HG03108 (cell line): ENCODE data around the gene ASB8.
A peak's percentile ranks its signal among the peaks of the same experiment; 100 is the strongest.

Source experiments
- ATAC-seq: cut with Tn5 transposase; IDR thresholded peaks from one replicate; pipeline ENCODE4 v1.9.1; 2021; ENCODE audit warnings: moderate library complexity; ENCODE audit not compliant: unreplicated experiment

ASB8 gene

DNA sequence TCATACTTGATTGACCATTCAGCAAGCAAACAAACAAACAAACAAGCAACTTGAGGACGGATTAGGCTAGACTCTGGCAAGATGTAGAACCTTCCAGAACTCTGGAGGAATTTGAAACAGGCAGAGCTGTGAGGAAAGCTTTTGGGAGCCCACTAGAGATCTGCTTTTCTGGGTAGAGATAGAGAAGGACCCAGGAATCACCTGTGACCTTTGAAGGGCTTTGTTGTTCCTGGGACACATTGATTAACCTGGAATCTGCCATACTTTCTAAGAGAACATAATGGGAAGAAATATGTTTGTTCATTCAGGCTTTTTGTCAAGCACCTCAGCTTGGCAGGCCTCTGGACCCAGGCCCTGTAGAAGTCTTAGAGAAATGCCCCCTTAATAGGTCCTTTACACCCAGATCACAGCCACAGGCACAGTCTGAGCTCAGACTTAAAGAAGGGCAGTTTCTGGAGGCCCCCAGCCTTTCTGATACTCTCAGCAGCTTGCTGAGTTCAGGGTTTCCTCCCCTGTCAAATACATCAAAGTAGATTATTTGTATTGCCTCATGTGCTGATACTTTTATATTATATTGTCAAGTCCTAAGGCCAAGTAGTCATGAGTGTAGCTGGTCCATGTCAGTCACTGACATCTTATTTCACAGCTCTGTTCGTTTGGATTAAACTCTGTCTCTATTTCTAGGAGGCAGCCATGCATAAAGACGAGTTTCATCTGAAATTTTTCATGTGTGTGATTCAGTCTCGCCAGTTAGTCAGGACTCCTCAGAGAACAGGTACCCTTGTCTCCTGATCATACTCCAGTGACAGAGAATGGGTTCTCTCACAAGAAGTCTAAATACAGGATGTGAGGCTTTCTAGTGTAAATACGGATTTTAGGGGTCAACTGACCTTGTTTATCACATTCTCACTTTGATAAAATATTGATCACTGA is 50.4 kb downstream of the ASB8 start:
- ATAC-seq, result no peak

DNA sequence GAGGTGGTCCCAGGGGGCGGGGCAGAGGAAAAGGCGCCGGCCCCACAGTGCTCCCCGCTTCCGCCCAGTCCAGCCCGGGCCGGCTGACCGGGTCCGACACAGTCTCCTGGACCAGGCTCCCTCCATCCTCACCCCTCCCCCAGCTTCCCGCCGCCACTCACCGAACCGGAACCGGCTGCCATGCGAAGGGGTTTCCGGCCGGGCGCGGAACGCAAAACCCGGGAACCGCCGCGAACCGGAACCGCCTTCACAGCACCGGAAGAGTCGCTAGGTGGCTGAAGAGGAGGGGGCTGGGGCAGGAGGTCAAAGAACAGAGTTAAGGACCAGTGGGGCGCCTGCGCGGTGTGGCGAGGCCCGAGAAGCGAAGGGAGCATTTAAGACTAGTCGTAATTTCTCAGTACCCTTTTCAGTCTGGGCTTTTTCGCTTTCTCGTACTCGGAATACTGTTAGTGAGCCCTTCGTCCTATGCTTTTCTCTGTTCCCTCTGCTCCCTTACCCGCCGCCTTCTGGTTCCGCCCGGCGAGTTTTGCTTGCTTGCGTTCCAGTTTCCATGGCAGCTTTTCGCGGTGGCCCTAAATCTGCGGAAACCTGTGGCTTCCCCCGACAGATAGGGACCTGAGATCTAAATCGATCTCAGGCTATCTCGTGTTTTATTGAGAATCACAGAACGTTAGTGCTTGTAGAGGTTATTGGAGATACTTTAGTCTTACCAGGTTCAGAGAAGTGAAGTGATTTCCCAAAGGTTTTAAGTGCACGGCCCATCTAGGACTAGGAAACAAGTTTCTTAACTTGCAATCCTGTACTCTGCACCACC is 51.2 kb downstream of the ASB8 start, which contains the start of gene SENP1:
SENP1 (minus strand) TSS at position 213 of the 814 bp plus-strand sequence. CDS start 4,607 bp downstream, outside the sequence.
- peak; percentile 55 for ATAC-seq

DNA sequence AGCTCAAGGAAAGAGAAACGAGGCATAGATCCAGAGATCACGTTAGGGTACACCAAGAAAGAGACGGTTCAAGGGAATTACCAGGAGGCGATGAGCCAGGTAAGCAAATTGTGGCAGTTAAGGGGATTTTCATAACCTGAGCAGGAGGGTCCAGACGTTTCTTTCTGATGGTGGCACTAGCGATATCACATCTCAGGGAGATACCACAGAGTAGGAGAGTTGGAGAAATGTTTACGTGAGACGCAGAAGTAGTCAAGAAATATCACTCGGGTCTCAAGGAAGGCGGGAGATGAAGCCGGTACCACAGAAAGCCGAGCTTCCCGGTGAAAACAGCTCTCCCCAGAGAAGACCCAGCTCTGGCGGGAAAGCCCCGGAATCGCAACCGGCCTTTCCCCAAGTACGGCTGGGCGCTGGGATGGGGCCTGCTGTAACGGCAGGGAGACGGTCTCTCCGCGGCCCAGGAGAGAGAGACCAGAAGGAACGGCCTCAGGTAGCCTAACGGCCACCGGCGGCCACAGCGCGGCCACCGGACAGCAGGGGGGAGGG is 51.9 kb downstream of the ASB8 start:
- peak; percentile 20 for ATAC-seq

DNA sequence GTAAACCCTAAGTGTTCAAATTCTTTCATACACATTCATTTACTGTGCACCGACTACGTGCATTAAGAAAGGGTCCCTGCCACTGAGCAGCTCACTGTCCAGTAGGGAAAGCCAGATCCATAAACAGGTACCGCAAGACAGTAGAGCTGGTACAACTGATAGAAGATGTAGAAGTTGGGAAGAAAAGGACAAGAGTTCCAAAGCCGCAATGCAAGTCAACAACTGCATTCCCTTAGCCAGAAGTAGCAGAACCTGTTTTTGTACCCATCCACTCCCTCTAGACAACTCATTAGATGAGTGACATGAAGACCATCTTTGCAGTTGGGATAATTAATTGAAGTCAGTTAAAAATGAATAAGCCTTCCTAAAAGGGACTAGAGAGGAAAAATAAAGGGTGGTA is 52.8 kb downstream of the ASB8 start:
- ATAC-seq, result no peak
